ENCODE results near the gene NOL9.

DNA sequence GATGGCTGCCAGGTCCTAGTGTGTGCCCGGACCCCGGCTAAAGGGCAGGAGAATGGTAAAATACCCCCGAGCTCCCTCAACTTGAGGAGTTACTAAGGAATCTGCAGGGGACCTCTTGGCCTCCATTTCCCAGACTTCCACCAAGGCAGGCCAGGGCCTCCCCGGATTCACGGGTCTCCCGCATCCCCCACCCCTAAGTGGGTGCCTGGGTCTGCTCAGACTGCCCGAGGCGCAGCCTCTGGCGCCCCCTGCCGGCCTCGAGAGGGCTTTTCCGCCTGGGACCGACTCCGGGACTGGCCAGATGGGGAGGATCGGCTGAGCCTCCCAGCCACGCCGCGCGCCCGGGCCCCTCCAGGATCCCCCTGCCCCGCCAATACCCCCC is 64.5 kb downstream of the NOL9 start:
- TF ChIP-seq, protein P1, sequence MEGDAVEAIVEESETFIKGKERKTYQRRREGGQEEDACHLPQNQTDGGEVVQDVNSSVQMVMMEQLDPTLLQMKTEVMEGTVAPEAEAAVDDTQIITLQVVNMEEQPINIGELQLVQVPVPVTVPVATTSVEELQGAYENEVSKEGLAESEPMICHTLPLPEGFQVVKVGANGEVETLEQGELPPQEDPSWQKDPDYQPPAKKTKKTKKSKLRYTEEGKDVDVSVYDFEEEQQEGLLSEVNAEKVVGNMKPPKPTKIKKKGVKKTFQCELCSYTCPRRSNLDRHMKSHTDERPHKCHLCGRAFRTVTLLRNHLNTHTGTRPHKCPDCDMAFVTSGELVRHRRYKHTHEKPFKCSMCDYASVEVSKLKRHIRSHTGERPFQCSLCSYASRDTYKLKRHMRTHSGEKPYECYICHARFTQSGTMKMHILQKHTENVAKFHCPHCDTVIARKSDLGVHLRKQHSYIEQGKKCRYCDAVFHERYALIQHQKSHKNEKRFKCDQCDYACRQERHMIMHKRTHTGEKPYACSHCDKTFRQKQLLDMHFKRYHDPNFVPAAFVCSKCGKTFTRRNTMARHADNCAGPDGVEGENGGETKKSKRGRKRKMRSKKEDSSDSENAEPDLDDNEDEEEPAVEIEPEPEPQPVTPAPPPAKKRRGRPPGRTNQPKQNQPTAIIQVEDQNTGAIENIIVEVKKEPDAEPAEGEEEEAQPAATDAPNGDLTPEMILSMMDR (IDR thresholded peaks at IDR 0.05): peak; percentile 57 to 97 (median 80)
- no peak for TF ChIP-seq POLR2A (IDR thresholded peaks at IDR 0.05)
